ENCODE measurements around the gene PTBP1.
"Not testable (repeated sequence)": the region's sequence is repeated elsewhere in the genome, so short reads cannot be mapped to it uniquely, and the experiment has no call there.

The PTBP1 gene

DNA sequence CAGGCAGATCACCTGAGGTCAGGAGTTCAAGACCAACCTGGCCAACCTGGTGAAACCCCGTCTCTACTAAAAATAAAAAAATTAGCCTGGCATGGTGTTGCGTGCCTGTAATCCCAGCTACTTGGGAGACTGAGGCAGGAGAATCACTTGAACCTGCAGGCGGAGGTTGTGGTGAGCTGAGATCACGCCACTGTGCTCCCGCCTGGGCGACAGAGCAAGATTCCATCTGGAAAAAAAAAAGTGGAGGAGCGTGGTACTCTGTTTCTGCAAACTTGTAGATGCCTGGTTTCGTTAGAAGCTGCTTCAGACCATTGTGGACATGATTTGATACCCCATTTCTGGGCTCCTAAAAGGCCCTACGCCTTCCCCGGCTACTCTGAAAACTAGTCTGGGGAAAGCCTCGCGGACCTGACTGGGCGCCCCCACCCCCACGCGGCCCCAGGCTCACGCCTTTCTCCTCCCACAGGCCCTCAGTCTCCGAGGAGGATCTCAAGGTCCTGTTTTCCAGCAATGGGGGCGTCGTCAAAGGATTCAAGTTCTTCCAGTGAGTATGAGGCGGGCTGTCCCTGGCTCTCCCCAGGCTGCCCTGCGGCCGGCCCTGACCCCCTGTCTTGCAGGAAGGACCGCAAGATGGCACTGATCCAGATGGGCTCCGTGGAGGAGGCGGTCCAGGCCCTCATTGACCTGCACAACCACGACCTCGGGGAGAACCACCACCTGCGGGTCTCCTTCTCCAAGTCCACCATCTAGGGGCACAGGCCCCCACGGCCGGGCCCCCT is 13.0 kb downstream of the PTBP1 start:
- DNase-seq (ENCODE audit: low spot score), result no peak

DNA sequence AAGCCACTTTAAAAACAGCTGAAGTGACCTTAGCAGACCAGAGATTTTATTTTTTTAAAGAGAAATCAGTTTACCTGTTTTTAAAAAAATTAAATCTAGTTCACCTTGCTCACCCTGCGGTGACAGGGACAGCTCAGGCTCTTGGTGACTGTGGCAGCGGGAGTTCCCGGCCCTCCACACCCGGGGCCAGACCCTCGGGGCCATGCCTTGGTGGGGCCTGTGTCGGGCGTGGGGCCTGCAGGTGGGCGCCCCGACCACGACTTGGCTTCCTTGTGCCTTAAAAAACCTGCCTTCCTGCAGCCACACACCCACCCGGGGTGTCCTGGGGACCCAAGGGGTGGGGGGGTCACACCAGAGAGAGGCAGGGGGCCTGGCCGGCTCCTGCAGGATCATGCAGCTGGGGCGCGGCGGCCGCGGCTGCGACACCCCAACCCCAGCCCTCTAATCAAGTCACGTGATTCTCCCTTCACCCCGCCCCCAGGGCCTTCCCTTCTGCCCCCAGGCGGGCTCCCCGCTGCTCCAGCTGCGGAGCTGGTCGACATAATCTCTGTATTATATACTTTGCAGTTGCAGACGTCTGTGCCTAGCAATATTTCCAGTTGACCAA is 13.7 kb downstream of the PTBP1 start:
- no peak for DNase-seq (ENCODE audit: low spot score)

DNA sequence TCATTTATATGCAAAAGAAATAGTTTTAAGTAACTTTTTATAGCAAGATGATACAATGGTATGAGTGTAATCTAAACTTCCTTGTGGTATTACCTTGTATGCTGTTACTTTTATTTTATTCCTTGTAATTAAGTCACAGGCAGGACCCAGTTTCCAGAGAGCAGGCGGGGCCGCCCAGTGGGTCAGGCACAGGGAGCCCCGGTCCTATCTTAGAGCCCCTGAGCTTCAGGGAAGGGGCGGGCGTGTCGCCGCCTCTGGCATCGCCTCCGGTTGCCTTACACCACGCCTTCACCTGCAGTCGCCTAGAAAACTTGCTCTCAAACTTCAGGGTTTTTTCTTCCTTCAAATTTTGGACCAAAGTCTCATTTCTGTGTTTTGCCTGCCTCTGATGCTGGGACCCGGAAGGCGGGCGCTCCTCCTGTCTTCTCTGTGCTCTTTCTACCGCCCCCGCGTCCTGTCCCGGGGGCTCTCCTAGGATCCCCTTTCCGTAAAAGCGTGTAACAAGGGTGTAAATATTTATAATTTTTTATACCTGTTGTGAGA is 14.3 kb downstream of the PTBP1 start:
- no peak for DNase-seq (ENCODE audit: low spot score)

DNA sequence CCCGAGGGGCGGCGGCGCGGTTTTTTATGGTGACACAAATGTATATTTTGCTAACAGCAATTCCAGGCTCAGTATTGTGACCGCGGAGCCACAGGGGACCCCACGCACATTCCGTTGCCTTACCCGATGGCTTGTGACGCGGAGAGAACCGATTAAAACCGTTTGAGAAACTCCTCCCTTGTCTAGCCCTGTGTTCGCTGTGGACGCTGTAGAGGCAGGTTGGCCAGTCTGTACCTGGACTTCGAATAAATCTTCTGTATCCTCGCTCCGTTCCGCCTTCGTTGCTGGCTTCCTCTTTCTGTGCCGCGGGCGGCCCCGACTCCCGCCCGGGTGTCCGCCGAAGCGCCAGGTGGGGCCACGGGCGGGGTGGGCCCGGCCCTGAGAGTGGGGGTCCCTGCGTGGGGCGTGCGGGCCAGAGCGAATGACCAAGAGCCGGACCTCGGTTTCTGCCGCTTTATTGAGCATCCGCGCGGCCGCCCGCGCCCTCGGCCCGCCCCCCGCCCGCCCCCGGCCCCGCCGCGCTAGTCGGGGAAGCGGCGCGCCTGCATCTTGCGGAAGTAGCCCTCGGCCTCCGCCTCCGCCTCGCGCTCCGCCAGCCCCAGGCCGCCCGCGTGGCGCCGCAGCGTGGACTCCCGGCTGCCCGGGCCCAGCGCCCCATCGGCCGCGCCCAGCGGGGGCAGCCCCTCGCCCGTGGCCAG is 14.9 kb downstream of the PTBP1 start:
- no peak for DNase-seq (ENCODE audit: low spot score)

DNA sequence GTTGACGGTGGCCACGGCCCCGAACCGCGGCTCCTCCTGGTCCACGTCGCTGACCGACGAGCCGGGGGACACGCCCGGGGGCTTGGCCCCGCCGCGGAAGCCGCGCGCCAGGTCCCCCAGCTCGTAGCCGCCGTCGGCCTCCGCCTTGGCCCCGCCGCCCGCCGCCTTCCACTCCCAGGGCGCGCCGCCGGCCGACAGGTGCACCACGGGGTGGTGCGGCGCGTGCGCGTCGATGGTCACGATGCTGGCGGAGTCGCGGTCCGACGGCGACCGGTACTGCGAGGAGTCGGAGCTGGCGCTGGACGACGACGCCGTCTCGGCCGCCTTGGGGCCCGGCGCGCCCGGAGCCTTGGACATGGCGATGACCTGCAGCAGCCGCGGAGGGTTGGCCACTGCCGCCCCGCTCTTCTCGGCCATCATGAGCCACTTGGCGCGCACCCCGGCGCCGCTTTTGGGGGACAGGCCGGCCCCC is 15.5 kb downstream of the PTBP1 start:
- no peak for DNase-seq (ENCODE audit: low spot score)

DNA sequence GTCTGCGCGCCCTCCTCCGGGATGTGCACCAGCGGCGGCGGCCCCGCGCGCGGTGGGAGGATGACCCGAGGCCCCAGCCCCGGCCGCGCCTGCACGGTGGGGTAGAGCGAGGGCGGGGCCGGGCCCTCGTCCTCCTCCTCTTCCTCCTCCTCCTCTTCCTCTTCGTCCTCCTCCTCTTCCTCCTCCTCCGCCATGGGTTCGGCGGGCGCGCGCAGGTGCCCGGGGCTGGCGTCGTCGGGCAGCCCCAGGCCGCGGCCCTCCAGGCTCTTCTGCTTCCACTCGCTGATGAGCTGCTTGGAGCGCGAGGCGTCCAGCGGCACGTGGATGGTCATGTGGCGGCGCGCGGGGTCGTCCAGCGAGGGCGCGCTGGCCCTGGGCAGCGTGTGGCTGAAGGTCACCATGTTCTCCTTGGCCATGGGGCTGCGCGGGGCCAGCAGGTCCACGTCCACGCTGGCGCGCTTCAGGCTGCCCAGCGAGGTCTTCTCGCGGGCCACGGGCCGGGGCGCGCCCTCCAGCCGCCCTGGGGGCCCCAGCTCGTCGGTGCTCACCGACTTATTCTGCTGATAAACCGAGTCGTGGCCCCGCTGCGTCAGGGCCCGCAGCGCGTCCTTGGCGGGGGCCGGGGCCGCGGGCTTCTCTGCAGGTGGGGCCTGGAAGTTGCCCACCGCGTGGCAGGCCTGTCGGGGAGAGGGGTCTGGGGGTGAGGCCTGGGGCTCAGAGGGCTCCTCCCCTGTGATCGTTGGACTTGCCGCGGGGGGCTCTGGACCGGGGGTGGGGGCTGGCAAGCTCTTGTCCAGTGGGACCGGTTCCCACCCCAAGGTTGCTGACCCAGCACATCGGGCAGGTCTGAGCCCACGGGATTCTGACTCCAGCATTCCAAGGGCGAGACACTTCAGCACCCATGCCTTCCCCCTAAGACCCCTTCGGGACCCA is 16.2 kb downstream of the PTBP1 start:
- DNase-seq (ENCODE audit: low spot score), result no peak

DNA sequence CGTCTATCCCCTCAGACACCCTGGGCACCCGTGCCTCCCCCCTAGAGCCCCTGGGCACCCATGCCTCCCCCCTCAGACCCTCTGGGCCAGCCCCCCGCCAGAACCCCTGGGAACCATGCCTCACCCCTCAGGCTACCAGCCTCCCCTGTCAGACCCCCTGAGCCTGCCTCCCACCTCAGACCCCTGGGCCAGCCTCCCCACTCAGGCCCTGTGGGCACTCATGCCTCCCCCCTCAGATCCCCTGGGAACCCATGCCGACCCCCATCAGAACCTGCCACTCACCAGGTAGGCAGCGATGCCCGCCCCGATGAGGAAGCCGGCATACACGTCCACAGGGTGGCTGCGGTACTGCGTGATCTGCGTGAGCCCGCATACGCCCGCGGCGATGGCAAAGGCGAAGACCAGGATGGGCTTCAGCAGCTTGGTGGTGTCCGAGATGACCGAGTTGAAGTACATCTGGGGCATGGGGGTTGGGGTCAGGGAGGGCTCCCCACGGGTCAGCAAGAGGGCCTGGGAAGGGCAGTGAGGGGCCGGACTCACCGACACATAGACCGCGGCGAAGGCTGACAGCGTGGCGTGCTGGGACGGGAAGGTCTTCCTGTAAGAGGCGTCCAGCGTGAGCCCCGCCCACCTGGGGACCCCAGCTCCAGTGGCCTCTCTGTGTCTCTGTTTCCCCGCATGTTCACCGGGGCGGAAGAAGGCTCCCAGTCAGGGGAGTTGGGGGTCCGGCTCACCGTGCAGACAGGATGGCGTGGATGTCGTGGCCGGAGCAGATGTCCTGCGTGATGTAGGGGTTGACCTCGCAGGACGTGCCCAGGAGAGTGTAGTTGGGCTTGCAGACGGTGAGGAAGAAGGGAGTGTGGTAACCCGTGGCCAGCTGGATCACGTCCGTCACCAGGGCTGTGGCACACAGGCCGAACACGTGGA is 17.2 kb downstream of the PTBP1 start:
- DNase-seq (ENCODE audit: low spot score), result no peak

DNA sequence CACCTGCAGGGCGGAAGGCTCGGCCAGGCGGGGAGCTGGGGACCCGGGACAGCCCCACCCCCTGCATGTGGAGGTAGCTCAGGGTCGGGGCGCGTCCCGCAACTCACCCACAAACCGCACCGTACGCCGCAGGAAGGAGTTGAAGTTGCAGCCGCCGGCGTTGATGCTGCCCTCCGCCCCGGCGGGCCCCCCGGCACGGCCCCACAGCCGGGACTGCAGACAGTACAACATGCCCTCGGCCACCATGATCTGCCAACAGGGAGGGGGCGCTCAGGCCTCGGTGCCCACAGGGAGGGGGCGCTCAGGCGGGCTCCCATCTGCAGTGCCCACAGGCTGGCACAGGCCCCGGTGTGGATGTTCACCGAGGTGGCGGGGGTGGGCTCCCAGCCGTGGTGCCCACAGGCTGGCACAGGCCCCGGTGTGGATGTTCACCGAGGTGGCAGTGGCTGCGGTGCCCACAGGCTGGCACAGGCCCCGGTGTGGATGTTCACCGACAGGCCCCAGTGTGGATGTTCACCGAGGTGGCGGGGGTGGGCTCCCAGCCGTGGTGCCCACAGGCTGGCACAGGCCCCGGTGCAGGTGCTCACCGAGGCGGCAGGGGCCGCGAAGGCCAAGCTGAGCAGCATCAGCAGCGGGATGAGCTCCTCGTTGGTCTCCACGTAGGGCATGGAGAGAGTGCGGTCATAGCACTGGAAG is 18.0 kb downstream of the PTBP1 start:
- DNase-seq (ENCODE audit: low spot score), result no peak

DNA sequence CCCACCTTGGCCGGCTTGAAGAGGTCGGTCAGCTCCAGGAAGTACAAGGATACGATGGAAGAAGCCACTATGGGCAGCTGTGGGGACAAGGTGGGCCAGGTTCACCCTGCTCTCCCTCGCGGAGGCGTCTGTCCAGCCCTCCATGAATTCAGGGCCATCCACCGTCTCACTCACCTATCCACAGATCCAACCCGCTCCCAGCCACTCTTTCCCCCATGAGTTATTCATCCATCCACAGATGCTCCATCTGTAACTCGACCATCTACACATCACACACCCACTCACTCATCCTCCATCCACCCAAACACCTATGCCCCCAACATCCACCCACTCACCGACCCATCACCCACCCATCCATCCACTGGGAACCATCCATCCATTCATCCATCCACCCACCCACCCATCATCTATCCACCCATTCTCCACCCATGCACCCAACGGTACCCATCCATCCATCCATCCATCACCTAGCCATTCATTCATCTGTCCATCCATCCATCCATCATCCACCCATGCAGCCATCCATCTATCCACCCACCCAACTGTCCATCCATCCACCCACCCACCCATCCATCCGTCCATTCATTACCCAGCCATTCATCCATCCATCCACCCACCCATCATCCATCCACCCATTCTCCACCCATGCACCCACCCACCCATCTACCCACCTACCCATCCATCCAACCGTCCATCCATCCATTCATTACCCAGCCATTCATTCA is 18.7 kb downstream of the PTBP1 start:
- DNase-seq (ENCODE audit: low spot score), result no peak

DNA sequence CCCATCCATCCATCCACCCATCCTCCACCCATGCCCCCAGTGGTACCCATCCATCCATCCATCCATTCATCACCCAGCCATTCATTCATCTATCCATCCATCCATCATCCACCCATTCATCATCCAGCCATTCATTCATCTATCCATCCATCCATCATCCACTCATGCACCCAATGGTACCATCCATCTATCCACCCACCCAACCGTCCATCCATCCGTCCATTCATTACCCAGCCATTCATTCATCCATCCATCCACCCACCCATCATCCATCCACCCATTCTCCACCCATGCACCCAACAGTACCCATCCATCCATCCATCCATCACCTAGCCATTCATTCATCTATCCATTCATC is 19.2 kb downstream of the PTBP1 start:
- no peak for DNase-seq (ENCODE audit: low spot score)

DNA sequence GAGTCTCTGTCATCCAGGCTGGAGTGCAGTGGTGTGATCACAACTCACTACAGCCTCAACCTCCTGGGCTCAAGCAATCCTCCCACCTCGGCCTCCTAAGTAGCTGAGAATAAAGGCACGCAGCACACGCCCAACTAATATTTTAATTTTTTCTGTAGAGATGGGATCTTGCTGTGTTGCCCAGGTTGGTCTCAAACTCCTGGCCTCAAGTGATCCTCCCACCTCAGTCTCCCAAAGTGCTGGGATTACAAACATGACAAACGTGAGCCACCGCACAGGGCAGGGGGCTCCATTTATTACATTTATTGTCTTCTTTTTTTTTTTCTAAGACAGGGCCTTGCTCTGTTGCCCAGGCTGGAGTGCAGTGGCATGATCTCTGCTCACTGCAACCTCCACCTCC is 23.0 kb downstream of the PTBP1 start:
- not testable (repeated sequence) for DNase-seq (ENCODE audit: low spot score)

DNA sequence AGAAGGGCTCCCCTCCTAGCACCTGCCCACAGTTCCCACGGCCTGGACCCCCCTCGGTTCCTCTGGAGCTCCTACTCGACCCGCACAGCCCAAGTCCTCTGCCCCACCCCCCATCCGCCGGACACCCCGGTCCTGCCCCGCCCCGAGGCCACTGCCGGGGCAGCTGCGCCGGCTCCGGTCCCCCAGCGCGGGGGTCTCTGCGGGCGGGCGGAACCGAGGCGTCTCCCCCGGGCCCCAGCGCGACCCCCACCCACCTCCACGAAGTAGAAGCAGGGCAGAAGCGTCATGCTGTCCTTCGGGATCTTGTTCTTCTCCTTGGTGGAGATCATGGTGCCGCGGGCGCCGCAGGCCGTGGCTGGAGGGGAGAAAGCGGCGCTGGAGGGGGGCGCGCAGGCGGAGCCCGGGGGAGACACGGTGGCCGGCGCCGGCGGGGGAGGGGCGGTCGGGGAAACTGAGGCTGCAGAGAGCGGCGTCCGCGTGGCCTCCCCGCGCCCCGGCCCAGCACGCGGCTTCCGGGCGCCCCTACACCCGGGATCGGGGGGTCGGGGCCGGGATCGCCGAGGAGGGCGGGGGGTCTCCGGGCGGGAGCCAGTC is 24.1 kb downstream of the PTBP1 start:
- no peak for DNase-seq (ENCODE audit: low spot score)

DNA sequence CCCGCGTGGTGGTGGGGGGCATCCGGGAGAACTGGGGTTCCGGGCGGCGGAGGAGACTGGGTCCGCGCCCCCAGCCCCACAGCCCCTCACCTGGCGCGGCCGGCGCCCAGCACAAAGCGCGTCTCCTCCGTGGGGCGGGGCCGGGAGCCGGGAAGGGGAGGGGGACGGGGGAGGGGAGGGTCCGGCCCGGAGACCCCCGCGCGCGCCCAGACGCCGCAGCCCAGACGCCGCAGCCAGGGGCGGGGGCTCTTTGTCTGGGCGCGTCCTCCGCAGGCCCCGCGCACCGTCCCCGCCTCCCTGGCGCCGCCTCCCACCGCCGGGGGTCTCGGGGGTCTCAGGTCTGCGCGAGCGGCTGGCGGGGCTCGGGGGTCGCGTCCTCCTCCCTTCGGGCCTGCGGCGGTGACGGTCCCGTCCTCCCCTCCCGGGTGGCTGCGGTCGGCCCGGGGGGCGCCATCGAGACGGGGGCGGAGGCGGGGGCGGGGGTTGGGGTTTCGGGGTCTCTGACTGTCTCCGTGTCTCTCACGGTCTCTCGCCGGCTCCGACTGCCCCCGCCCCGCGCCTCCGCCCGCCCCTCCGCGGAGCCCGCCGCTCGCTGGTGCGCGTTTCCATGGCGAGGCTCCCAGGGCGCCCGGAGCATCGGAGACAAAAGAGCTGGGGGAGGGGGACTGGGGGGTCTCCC is 24.7 kb downstream of the PTBP1 start, which contains the start of gene PLPPR3:
PLPPR3 (minus strand) TSS at position 131 of the 679 bp plus-strand sequence. CDS start 396 bp downstream, outside the sequence.
- no peak for DNase-seq (ENCODE audit: low spot score)

DNA sequence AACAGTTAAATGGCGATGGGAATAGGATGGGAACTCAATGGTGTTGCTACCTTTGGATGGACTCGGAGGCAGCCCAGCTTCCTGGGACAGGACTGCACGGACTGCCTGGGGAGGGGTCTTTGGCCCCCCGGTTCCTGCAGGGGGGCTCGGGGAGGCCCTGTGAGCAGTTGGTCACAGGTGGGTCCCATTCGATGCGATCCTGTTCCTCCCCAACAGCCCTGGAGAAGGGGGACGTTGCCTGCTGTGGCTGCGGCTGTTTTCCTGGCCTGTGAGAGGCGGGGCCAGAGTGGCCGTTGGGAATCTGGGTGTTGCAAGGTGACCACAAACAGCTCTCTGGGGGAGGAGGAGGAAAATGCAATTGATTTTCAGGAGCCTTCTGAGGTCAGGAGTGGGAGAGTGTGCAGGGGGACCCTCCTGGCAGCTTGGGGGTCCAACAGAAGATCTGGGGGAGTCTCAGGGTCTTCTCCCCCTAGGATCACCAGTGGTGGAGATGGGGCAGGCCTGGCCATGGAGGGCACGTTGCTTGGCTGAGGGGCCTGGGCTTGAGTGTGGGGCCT is 26.4 kb downstream of the PTBP1 start:
- no peak for DNase-seq (ENCODE audit: low spot score)

DNA sequence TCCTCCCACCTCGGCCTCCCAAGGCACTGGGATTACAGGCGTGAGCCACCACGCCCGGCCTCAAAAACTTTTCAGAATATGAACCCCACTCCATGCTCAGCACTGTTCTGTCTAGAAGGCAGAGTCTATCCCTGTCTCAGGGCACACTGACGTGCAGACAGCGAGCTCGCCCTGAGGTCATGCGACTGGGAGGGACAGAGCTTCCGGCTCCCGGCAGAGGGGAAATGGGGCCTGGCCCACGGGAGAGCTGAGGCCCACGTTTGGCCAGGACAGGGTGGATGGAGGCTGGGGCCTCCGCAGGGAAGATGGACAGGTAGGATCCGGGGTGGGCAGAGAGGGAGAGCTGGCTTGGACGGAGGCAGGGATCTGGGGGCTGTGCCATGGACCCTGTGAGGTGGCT is 27.6 kb downstream of the PTBP1 start:
- no peak for DNase-seq (ENCODE audit: low spot score)

DNA sequence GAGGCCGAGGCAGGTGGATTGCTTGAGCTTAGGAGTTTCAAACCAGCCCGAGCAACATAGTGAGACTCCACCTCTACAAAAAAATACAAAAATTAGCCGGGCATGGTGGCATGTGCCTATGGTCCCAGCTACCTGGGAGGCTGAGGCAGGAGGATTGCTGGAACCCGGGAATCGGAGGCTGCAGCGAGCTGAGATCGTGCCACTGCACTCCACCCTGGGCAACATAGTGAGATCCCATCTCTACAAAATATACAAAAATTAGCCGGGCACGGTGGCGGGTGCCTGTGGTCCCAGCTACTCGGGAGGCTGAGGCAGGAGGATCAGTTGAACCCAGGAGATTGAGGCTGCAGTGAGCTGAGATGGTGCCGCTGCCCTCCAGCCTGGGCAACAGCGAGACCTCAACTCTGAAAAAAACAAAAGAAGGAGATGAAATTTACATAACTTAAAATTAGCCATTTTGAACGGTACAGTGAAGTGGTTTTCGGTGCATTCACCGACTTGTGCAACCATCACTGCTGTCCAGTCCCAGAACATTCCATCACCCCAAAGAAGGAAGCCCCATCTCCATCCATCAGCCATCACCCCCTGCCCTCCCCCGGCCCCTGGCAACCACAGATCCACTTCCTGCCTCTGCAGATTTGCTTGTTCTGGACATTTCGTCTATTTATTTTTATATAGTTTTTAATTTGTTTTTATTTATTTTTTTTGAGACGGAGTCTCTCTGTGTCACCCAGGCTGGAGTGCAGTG is 28.8 kb downstream of the PTBP1 start:
- DNase-seq (ENCODE audit: low spot score), result no peak

DNA sequence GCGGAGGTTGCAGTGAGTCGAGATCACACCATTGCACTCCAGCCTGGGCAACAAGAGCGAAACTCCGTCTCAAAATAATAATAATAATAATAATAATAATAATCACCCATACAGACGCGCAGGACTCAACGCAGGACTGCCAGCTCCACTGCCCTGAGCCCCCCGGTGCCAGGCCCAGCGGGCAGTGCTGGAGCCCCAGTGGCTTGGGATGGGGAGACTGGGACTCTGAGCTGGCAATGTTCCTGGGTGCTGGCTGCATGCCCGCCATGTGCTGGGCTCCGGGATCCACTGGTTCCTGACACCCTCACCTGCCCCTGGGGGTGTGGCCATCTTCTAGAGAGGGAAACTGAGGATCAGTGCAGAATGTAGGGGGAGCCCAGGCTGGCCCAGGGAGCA is 30.1 kb downstream of the PTBP1 start:
- no peak for DNase-seq (ENCODE audit: low spot score)

Measured in activated CD4-positive, alpha-beta T cell treated with anti-CD3 and anti-CD28 coated beads, Interleukin-2, Interleukin-4, amounts not matched to agents 100 ng/mL and 50 ng/mL, durations not matched to agents 16 hours and 8 hours (primary cell).